ENCODE measurements around the gene PRPF19.

The PRPF19 gene

GRCh38 chr11:60902625-60903024 lies 3.8 kb downstream of the PRPF19 start:
- no peak for DNase-seq

DNA sequence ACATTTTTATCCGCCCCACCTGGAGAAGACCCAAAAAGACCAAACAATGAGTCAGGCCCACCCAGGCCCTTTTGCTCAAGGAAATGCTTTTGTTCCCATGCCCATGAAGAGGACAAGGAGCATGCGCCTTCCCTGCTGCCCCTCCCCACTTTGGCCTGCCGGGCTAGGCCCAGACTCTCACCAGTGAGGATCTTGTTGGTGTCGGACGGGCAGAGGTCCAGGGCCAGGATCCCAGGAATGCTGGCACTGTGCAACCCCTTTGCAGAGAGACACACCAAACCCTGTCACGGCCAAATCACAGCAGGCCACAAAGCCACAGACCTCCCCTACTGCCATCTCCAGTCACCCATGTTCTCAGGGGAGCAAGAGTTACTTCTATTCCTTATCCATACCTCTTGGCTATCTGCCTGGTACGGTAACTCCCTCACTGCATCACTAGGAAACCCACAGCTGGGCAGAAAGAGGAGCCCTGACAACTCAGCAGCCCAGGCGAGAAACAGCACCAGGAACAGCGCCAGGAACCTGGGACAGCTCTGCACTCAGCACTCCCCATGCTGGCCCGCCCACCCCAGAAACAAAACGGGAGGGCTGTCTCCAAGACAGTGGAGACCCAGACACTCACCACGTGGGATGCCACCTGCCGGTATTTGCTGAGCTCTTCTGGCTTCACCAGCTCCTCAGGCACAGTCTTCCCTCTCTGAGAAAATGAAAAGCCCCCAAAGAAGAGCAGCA lies 5.5 kb downstream of the PRPF19 start:
- no peak for DNase-seq

DNA sequence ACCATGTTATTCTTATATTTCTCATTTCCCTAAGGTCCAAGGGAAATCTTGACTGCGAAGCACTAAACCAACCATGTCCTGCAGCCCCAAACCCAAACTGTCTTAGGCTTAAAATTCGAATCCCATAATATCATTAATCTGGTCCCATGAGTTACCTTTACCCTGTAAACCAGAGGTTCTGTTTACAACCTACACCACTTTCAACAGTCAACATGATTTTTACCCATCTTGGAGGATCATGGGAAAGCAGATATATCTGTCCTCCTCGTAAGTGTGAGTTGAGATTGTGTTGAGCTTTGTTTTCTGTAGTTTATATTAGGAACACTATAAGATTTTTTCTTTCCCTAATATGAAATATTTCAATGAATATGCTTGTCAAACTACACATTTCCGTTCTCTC lies 6.4 kb downstream of the PRPF19 start:
- DNase-seq, result no peak

- peak; percentile 53 for DNase-seq
Measured at GRCh38 chr11:60899046-60899936, 7.1 kb downstream of the PRPF19 start.

GRCh38 chr11:60897496-60897895 lies 8.9 kb downstream of the PRPF19 start:
- no peak for DNase-seq

GRCh38 chr11:60895687-60896086 lies 10.7 kb downstream of the PRPF19 start:
- no peak for DNase-seq

- no peak for DNase-seq
Measured at GRCh38 chr11:60891103-60891741, 15.2 kb downstream of the PRPF19 start.

GRCh38 chr11:60890696-60891095 lies 15.7 kb downstream of the PRPF19 start:
- no peak for DNase-seq

- no peak for DNase-seq
Measured at GRCh38 chr11:60889869-60890311, 16.5 kb downstream of the PRPF19 start.

- peak; percentile 35 for DNase-seq
Measured at GRCh38 chr11:60887556-60887955, 18.8 kb downstream of the PRPF19 start.

DNA sequence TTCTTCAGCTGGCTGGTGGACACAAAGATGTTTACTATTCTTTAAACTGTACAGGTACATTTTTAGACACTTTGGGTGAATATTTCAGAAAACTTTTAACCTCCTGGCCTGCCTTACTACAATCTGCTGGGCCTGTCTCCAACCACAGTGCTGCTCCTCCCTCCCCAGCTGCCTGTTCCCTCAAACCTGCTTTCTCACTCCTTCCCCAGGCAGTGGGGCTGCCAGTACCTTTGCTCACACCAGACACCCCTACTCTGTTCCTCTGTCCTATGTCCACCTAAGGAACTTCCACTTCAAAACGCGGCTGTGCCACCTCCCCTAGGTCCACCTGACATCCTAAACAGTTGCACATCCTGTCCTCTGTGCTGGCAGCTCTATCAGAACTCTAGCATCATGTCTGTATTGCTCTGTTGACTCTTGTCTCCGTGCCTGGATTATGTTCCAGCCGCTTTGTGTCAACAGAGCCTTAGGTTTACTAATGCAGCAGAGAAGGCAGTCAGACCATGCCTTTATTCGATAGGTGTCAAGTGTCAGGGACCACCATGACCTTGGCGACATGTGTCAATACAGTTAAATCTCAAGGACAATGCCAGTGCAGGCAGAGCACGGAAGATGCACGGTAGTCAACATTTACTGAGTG lies 25.6 kb downstream of the PRPF19 start:
- no peak for DNase-seq

- no peak for DNase-seq
Measured at GRCh38 chr11:60879971-60880588, 26.3 kb downstream of the PRPF19 start.

DNA sequence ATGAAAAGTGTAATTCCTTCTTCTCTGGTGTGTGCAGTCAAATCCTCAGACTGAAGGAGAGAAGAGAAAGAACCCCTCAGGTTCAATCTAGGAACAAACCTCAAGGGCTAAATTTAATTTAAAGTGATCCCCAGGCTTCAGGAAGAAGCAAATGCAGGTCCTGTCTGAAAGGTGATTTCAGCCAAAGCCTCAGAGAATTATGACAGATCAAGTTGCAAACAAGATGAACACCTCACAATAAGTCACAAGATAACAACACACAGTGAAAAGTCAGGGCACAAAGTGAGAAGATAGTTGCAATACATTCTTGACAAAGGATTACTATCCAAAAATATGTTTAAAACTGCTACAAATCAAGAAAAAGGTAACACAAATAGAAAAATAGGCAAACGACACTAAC lies 27.3 kb downstream of the PRPF19 start:
- DNase-seq, result no peak

- no peak for DNase-seq
Measured at GRCh38 chr11:60878245-60879101, 27.9 kb downstream of the PRPF19 start.

- DNase-seq, result no peak
Measured at GRCh38 chr11:60876168-60876485, 30.3 kb downstream of the PRPF19 start.

DNA sequence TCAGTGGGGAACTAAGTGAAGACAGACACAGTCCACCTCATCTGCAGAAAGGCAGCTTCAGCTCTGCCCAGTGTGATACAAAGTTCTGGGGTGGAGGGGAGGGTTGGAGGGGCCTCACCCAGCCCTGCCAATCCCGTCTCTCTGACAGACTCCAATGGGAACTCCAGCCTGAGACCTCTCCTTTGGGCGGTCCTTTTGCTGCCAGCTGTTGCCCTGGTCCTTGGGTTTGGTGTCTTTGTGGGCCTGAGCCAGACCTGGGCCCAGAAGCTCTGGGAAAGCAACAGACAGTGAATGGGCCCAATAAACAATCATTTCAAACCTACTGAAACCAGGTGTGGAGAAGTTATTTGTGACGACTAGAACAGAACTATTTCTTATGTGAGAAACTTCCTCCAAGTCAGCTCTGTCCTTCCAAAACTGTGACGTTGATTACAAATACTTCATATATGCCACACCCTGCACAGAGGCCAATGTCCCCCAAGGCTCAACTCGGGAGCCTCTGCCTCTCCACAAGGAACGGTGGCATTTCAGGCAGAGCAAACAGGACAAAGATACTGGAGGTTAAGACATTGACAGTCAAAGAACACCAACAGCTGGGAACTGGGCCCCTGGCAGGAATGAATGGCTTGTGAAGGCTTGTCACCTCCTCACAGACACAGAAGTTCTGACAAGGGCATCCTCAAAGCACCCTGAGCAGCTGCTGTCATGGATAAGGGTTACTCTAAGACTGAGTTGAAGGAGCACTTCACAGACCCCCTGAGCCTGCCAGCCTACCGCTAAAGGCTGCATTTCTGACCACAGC lies 30.8 kb downstream of the PRPF19 start:
- DNase-seq, result no peak

GRCh38 chr11:60874421-60875365 lies 31.7 kb downstream of the PRPF19 start:
- DNase-seq, result no peak

DNA sequence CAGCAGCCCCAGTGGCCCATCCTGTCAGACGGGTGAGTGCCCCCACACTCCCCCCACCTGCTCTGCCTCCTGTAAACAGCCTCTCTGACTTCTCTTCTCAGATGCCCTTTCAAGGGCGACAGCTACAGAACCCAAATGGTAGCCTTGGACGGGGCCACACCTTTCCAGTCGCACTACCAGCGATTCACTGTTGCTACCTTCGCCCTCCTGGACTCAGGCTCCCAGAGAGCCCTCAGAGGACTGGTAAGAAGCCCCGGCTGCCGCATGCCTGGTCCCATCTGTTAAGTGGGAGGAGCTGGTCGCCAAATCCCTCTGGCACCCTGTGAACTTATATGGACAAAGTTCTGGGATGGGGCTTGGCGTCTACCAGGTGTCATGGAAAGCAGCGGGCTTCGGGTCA lies 32.9 kb downstream of the PRPF19 start:
- DNase-seq, result no peak

GRCh38 chr11:60872961-60873524 lies 33.3 kb downstream of the PRPF19 start:
- DNase-seq, result peak; percentile 85

Data from fibroblast of skin of right quadriceps (primary cell).